ENCODE data around the gene GNAZ. TPM values are rescaled to one million over a fixed set of nuclear protein-coding genes. Genes with fewer than 3 reads are reported as not detected.

The GNAZ gene
- polyA plus RNA-seq, 1 donor from 2014 or later: 52.0 TPM

DNA sequence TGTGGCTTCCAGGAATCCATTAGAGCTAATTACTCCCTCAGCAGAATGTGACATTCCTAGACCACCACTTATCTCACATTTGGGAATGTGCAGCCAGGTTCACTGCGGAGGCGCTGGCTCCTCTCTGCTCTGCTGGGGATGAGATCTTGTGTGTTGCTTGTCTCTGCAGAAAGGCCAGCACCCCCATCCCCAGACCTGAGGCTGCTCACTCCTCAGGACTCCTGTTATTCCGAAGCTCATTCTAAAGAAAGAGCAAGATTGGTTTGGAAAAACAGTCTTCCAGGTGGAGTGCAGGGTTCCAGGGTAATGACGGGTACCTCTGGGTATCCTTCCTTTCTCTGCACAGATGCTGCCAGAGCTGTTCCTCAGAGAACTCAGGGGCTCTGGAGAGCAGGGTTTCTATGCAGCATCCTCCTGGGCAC, 50.7 kb downstream of the GNAZ start:
- H4K20me1 ChIP-seq (ENCODE audit: insufficient read depth): no peaks in the 10 kb centered on the region

GRCh38 chr22:23121424-23121823, 51.1 kb downstream of the GNAZ start:
- Histone ChIP-seq H4K20me1 (ENCODE audit: insufficient read depth) (no peaks in the 10 kb centered on the region), H3K27me3 (ENCODE audit: insufficient read depth, low read depth, low read length) (no peaks in the 10 kb centered on the region), H2AFZ (ENCODE audit: low read depth, low read length) (no peak overlapping the region), H3K9ac (ENCODE audit: low read length) (peak overlapping the region; percentile 23), H3K36me3 (ENCODE audit: insufficient read depth, low read length) (no peaks in the 10 kb centered on the region), H3K4me2 (ENCODE audit: low read length) (no peak overlapping the region), H3K79me2 (replicated peaks; ENCODE audit: insufficient read depth, low read length) (no peaks in the 10 kb centered on the region), H3K9me2 (ENCODE audit: insufficient read depth, low read length) (no peaks in the 10 kb centered on the region), H3K27ac (ENCODE audit: low read length) (no peak overlapping the region), H3K4me3 (ENCODE audit: low read length) (peak overlapping the region; percentile 28), H3F3A (ENCODE audit: insufficient read depth, low read length, poor library complexity, severe bottlenecking) (no peaks in the 10 kb centered on the region), H3K9me3 (ENCODE audit: low read length) (no peaks in the 10 kb centered on the region)
- TF ChIP-seq TAF1 (IDR thresholded peaks at IDR 0.05; ENCODE audit: low read depth): no peak
- TF ChIP-seq MXI1 (conservative IDR thresholded peaks at IDR 0.05; ENCODE audit: poor library complexity, severe bottlenecking): no peak
- TF ChIP-seq SMC3 (conservative IDR thresholded peaks at IDR 0.05; ENCODE audit: poor library complexity): no peak
- TF ChIP-seq REST (IDR thresholded peaks at IDR 0.05; ENCODE audit: borderline replicate concordance): no peak
- no peak for TF ChIP-seq POLR2AphosphoS5 (IDR thresholded peaks at IDR 0.05)
- no peak for TF ChIP-seq RAD21 (conservative IDR thresholded peaks at IDR 0.05)
- TF ChIP-seq CTCF (IDR thresholded peaks at IDR 0.05; ENCODE audit: poor library complexity, severe bottlenecking): no peak
- TF ChIP-seq EP300 (conservative IDR thresholded peaks at IDR 0.05; ENCODE audit: poor library complexity, severe bottlenecking): no peak
- TF ChIP-seq EZH2 (IDR thresholded peaks at IDR 0.05; ENCODE audit: borderline replicate concordance, insufficient read depth, low read length, poor library complexity, severe bottlenecking): no peak

More for the DNA sequence above, 50.7 kb downstream of the GNAZ start:
- Histone ChIP-seq H2AFZ (ENCODE audit: low read depth, low read length) (no peak overlapping the region), H3K9ac (ENCODE audit: low read length) (peak overlapping the region; percentile 23), H3K79me2 (replicated peaks; ENCODE audit: insufficient read depth, low read length) (no peaks in the 10 kb centered on the region), H3K27me3 (ENCODE audit: insufficient read depth, low read depth, low read length) (no peaks in the 10 kb centered on the region), H3K9me2 (ENCODE audit: insufficient read depth, low read length) (no peaks in the 10 kb centered on the region), H3K36me3 (ENCODE audit: insufficient read depth, low read length) (no peaks in the 10 kb centered on the region), H3K9me3 (ENCODE audit: low read length) (no peaks in the 10 kb centered on the region), H3K4me2 (ENCODE audit: low read length) (no peak overlapping the region), H3K27ac (ENCODE audit: low read length) (peak overlapping the region; percentile 20), H3K4me3 (ENCODE audit: low read length) (peak overlapping the region; percentile 28), H3F3A (ENCODE audit: insufficient read depth, low read length, poor library complexity, severe bottlenecking) (no peaks in the 10 kb centered on the region)
- TF ChIP-seq REST (IDR thresholded peaks at IDR 0.05; ENCODE audit: borderline replicate concordance) (peak; percentile 69), POLR2AphosphoS5 (IDR thresholded peaks at IDR 0.05) (no peak), MXI1 (conservative IDR thresholded peaks at IDR 0.05; ENCODE audit: poor library complexity, severe bottlenecking) (no peak), TAF1 (IDR thresholded peaks at IDR 0.05; ENCODE audit: low read depth) (no peak)
